MM.1S (cell line): Measurements from ENCODE around the gene AKAP8L.

Experiments
- DNase-seq: peaks from one replicate; pipeline ENCODE4 v3.0.0-alpha.2; 2015
- H2AFZ ChIP-seq: fragments of 300-600 bp; sonication (generic); 2 replicates; pipeline ENCODE4 v1.6.0; 2016; ENCODE audit warnings: antibody characterized with exemption, low read length
- H3F3A ChIP-seq: fragments of 300-600 bp; sonication (generic); 2 replicates; pipeline ENCODE4 v1.6.1; 2016; ENCODE audit warnings: mild to moderate bottlenecking, antibody characterized with exemption, low read length, moderate library complexity, mixed read lengths; ENCODE audit not compliant: insufficient read depth
- H3K27ac ChIP-seq: fragments of 300-600 bp; sonication (generic); 2 replicates; pipeline ENCODE4 v1.5.1; 2016; ENCODE audit warnings: mild to moderate bottlenecking, low read length
- H3K27me3 ChIP-seq: fragments of 300-600 bp; sonication (generic); replicated peaks from 2 replicates; pipeline ENCODE4 v1.6.0; 2016; ENCODE audit warnings: low read length; ENCODE audit not compliant: insufficient read depth
- H3K36me3 ChIP-seq: fragments of 300-600 bp; sonication (generic); replicated peaks from 2 replicates; pipeline ENCODE4 v1.6.1; 2016; ENCODE audit warnings: mild to moderate bottlenecking, low read length, mixed read lengths; ENCODE audit not compliant: insufficient read depth
- H3K4me1 ChIP-seq: fragments of 300-600 bp; sonication (generic); 2 replicates; pipeline ENCODE4 v1.6.1; 2016; ENCODE audit warnings: low read length, mixed read lengths
- H3K4me2 ChIP-seq: fragments of 300-600 bp; sonication (generic); 2 replicates; pipeline ENCODE4 v1.6.0; 2016; ENCODE audit warnings: low read depth, low read length
- H3K4me3 ChIP-seq: fragments of 300-600 bp; sonication (generic); 2 replicates; pipeline ENCODE4 v1.5.1; 2016; ENCODE audit warnings: low read length, mixed read lengths
- H3K79me2 ChIP-seq: fragments of 300-600 bp; sonication (generic); 2 replicates; pipeline ENCODE4 v1.6.1; 2016; ENCODE audit warnings: mixed run types, low read length, mixed read lengths
- H3K9ac ChIP-seq: fragments of 300-600 bp; sonication (generic); 2 replicates; pipeline ENCODE4 v1.6.1; 2016; ENCODE audit warnings: low read length, mixed read lengths
- H3K9me2 ChIP-seq: fragments of 300-600 bp; sonication (generic); replicated peaks from 2 replicates; pipeline ENCODE4 v1.6.1; 2016; ENCODE audit warnings: mild to moderate bottlenecking, low read length, mixed read lengths; ENCODE audit not compliant: insufficient read depth
- H3K9me3 ChIP-seq: fragments of 300-600 bp; sonication (generic); replicated peaks from 2 replicates; pipeline ENCODE4 v1.6.1; 2016; ENCODE audit warnings: mild to moderate bottlenecking, low read length, mixed read lengths; ENCODE audit not compliant: insufficient read depth
- H4K20me1 ChIP-seq: fragments of 300-600 bp; sonication (generic); 2 replicates; pipeline ENCODE4 v1.6.1; 2016; ENCODE audit warnings: mild to moderate bottlenecking, low read length, moderate library complexity, mixed read lengths; ENCODE audit not compliant: insufficient read depth
- CTCF ChIP-seq: fragments of 300-600 bp; sonication (generic); IDR thresholded peaks from 2 replicates; pipeline ENCODE4 v1.5.1; 2016; ENCODE audit warnings: antibody characterized with exemption, low read length, mixed read lengths
- EZH2 ChIP-seq: fragments of 300-600 bp; sonication (generic); optimal IDR thresholded peaks from 2 replicates; pipeline ENCODE3; 2017; ENCODE audit warnings: low read depth, mild to moderate bottlenecking, antibody characterized with exemption, low read length, mixed read lengths
- EZH2phosphoT487 ChIP-seq: fragments of 300-600 bp; sonication (generic); IDR thresholded peaks from 2 replicates; pipeline ENCODE4 v1.6.1; 2018; ENCODE audit warnings: antibody characterized with exemption, low read length

Gene AKAP8L

GRCh38 chr19:15371119-15371518 lies 47.7 kb downstream of the AKAP8L start:
- H3K27ac ChIP-seq = no peak overlapping the region

GRCh38 chr19:15369594-15369891 lies 49.2 kb downstream of the AKAP8L start:
- peaks cover 4% of the 10 kb centered on the region; the same call in 1 of the 2 replicates for H3K4me1 ChIP-seq
- no peak overlapping the region for H3K27ac ChIP-seq
- no peaks in the 10 kb centered on the region for H3K9me3 ChIP-seq
- no peaks in the 10 kb centered on the region for H3K27me3 ChIP-seq
- no peak for TF ChIP-seq CTCF
- TF ChIP-seq EZH2 = no peak
- TF ChIP-seq EZH2phosphoT487 = no peak
- no peak overlapping the region for H3K4me3 ChIP-seq
- H3F3A ChIP-seq = no peaks in the 10 kb centered on the region
- peaks cover 5% of the 10 kb centered on the region; the same call in 1 of the 2 replicates for H4K20me1 ChIP-seq
- peaks cover 11% of the 10 kb centered on the region; the same call in 1 of the 2 replicates for H3K36me3 ChIP-seq
- H3K9me2 ChIP-seq = no peaks in the 10 kb centered on the region
- H3K79me2 ChIP-seq = peaks cover 77% of the 10 kb centered on the region
- H3K9ac ChIP-seq = no peak overlapping the region
- H2AFZ ChIP-seq = no peak overlapping the region
- H3K4me2 ChIP-seq = no peak overlapping the region
- DNase-seq = no peak

More at GRCh38 chr19:15371119-15371518, 47.7 kb downstream of the AKAP8L start:
- H4K20me1 ChIP-seq = peaks cover 13% of the 10 kb centered on the region
- peaks cover 11% of the 10 kb centered on the region; the same call in 1 of the 2 replicates for H3K36me3 ChIP-seq
- no peak overlapping the region for H3K4me3 ChIP-seq
- TF ChIP-seq CTCF (no peak), EZH2phosphoT487 (no peak), EZH2 (no peak)
- H3K9ac ChIP-seq = no peak overlapping the region
- H3K27me3 ChIP-seq = no peaks in the 10 kb centered on the region
- no peak overlapping the region for H2AFZ ChIP-seq
- H3K4me2 ChIP-seq = no peak overlapping the region
- peaks cover 4% of the 10 kb centered on the region; the same call in 1 of the 2 replicates for H3K4me1 ChIP-seq
- peaks cover 80% of the 10 kb centered on the region for H3K79me2 ChIP-seq
- H3F3A ChIP-seq = no peaks in the 10 kb centered on the region
- DNase-seq = no peak
- H3K9me2 ChIP-seq = no peaks in the 10 kb centered on the region
- H3K9me3 ChIP-seq = no peaks in the 10 kb centered on the region

- Histone ChIP-seq H3K9me3 (no peaks in the 10 kb centered on the region), H3K27me3 (no peaks in the 10 kb centered on the region), H3K36me3 (peaks cover 10% of the 10 kb centered on the region; the same call in 1 of the 2 replicates), H3K4me2 (no peak overlapping the region), H3K4me3 (no peak overlapping the region), H3K79me2 (peaks cover 73% of the 10 kb centered on the region), H3K9me2 (no peaks in the 10 kb centered on the region), H3K27ac (no peak overlapping the region), H4K20me1 (peaks cover 4% of the 10 kb centered on the region; the same call in 1 of the 2 replicates), H2AFZ (no peak overlapping the region), H3K4me1 (peaks cover 4% of the 10 kb centered on the region; the same call in 1 of the 2 replicates), H3K9ac (no peak overlapping the region), H3F3A (no peaks in the 10 kb centered on the region)
- TF ChIP-seq CTCF = no peak
- TF ChIP-seq EZH2phosphoT487 = no peak
- TF ChIP-seq EZH2 = no peak
- DNase-seq = no peak
These were observed 49.8 kb downstream of the AKAP8L start for GRCh38 chr19:15368798-15369593.
